Lower leg skin (tissue), 4 donors: ENCODE results near the gene TMEM134. TPM values are rescaled to one million over a fixed set of nuclear protein-coding genes. Genes with fewer than 3 reads are reported as not detected.

Experiments
- DNase-seq, 2 donors: peaks; one replicate each; pipeline ENCODE4 v3.0.0-alpha.2; 2019; ENCODE audit warnings: low spot score in 2 of 2
- H3K4me3 ChIP-seq: fragments of 200-600 bp; sonication (generic); 2 replicates; pipeline ENCODE4 v1.5.1; 2017; ENCODE audit warnings: mild to moderate bottlenecking, low read depth; ENCODE audit not compliant: poor library complexity, severe bottlenecking
- POLR2A ChIP-seq, 2 donors: fragments of 450-650 bp; IDR thresholded peaks; one replicate each; pipeline ENCODE4 v1.6.1; 2016 to 2017; ENCODE audit warnings: antibody characterized with exemption in 2 of 2, mild to moderate bottlenecking in 1 of 2, moderate library complexity in 1 of 2
- WGBS, 2 donors: methylation state at CpG; one replicate each; pipeline ENCODE4 v1.1.5; 2018; 5-methylcytosine and 5-hydroxymethylcytosine counted together
- intact Hi-C: fragments of 100-400 bp; cut with DNase I; formaldehyde crosslinking; loops from one replicate; pipeline ENCODE4 v1.15.0; 2023; ENCODE audit warnings: low total_unique reads
- total RNA-seq, 4 donors: library from RNA; depleted of rRNA; stranded (reverse); fragments of >200 nt; gene quantifications; one replicate each; pipeline ENCODE4 v1.1.0, GENCODE V29; 2016
- TF ChIP-seq, protein P1 (sequence below), 3 donors: fragments of 450-650 bp; IDR thresholded peaks; one replicate each; pipeline ENCODE4 v1.5.1; 2016; ENCODE audit warnings: antibody characterized with exemption in 3 of 3, mild to moderate bottlenecking in 3 of 3, moderate library complexity in 2 of 3

TMEM134 gene
- total RNA-seq, 4 donors from 2014 or later, result 202 to 374 (median 252) TPM

DNA sequence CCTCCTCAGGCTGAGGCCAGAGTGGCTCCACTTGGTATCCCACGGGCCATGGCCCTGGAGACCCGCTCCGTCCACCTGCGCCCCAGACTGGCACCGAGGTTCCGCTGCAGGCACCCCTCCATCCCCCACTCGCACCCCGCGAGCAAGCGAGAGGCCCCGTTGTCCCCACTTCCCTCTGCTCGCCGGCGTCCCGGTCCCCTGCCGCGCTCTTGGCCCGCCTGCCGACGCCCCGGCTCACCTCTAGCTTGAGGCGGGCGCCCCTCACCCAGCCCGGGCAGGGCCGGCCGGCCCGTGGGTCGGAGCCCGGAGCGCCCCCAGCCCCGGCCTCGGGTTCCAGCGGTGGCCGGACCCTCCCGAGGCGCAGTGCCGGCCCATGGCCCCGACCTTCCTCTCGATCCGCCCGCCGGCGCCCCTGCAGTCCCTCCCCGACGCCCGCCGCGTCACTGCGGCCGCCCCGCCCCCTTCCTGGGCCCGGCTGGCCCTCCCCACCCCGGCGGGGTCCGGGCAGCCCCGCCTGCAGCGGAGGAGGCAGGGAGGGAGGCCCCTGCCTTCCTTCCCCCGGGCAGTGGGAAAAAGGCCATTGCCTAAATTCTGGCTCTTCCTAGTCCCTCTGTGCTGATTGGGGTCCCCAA, 36.0 kb upstream of the TMEM134 start, which contains the start of gene PITPNM1:
Gene PITPNM1, minus strand, starts transcription at position 414 of the 632 bp plus-strand sequence. CDS start 1,183 bp downstream, outside the sequence.
- H3K4me3 ChIP-seq, result peak within 1 kb of the TSS; percentile 48
- DNase-seq, result peak in 1 of 2 donors; percentile 94
- TF ChIP-seq, protein P1, sequence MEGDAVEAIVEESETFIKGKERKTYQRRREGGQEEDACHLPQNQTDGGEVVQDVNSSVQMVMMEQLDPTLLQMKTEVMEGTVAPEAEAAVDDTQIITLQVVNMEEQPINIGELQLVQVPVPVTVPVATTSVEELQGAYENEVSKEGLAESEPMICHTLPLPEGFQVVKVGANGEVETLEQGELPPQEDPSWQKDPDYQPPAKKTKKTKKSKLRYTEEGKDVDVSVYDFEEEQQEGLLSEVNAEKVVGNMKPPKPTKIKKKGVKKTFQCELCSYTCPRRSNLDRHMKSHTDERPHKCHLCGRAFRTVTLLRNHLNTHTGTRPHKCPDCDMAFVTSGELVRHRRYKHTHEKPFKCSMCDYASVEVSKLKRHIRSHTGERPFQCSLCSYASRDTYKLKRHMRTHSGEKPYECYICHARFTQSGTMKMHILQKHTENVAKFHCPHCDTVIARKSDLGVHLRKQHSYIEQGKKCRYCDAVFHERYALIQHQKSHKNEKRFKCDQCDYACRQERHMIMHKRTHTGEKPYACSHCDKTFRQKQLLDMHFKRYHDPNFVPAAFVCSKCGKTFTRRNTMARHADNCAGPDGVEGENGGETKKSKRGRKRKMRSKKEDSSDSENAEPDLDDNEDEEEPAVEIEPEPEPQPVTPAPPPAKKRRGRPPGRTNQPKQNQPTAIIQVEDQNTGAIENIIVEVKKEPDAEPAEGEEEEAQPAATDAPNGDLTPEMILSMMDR (IDR thresholded peaks at IDR 0.05), result no peak
- no peak for TF ChIP-seq POLR2A (IDR thresholded peaks at IDR 0.05)
- intact Hi-C loops, result loop anchor here (10.0 kb wide), 1 partner anchor 110 kb away; the partner anchor contains the start of gene RAD9A
- 1 to 4% methylated on average over 36 to 51 of the region's 58 CpGs for WGBS, 2 donors

DNA sequence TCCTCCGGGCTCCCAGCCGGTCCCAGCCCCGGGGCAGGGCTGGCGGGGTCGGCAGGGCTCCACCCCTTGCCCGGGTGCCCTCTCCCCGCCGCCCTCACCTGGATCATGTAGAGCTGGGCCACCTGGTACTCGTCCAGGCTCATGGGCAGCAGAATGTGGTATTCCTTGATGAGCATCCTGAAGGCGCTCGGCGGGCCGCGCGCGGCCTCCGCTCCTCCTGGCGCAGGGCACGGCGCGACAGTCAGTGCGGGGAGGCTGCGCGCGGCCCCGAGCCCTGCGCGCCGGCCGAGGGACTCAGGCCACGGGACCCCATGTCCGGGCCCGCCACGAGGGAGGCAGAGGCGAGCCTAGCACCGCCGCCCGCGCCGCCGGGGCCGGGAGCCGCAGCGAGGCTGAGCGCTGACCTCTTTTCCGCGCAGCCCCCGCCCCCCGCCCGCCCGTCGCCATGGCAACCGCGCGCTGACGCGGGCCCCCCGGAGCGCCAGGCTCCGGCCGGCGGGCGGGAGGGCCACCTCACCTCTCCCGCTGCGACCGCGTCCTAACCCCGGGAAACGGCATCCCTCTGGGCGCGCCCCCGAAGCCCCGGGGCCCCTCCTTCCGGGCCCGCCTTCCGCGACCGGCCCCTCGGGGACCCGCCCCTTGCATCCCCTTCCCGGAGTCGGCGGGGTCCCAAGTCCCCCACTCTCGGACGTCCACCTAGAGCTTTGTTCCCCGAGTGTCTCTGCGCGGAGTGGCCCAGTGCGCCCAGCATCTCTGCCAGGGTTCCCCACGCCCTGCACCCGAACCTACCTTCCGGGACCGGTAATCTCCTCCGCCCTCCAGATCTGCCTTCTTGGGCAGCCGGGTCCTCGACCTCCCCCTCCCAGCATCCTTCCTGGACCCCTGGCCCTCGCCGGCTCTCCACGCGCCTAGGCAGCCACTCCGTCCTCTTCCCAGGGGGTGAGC, 35.2 kb upstream of the TMEM134 start:
- no peak for TF ChIP-seq POLR2A (IDR thresholded peaks at IDR 0.05)
- TF ChIP-seq, protein P1 (IDR thresholded peaks at IDR 0.05), result no peak
- intact Hi-C loops, result loop anchor here (10.0 kb wide), 1 partner anchor 109 kb away; the partner anchor contains the start of gene RAD9A
- H3K4me3 ChIP-seq, result peak overlapping the region; percentile 48
- no peak for DNase-seq
- 4% methylated on average over 43 to 71 of the region's 101 CpGs for WGBS, 2 donors

DNA sequence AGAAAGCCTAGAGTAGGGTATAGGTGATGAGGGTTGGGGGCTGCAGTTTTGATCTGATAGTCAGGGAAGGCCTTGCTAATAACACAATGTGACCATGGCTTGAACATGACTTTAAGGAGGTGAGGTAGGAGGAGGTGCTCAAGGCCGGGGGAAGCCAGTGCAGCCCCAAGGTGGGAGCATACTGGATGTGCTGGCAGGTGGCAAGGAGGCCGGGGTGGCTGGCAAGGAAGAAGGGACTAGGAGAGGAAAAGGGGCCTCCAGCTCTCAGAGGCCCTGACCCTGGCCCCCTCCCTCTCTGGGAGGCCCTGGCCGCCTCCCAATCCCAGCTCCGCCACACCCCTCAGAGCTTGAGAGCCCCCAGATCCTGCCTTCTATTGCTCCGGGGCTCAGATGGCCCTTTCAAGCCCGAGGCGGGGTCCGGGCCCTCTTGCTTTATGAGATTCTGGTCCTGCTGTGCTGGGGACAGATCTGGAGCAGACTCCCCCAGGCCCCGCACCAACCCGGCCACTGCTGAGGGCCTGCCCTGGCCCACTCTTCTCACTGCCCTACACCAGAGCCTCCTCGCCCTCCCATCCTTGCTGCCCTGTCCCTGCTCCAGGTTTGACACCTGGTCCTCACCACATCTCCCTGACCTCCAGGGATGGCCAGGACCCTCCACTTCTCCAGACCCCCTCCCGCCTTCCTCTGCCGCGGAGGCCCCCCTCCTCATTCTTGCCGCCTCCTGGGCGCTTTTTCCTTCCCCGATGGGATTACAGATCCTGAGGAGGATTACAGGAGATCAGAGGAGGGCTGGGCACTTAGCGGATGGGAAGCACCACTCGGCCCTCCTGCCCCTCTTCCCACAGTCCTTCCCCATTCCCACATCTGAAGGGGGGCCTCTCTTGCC, 34.3 kb upstream of the TMEM134 start:
- TF ChIP-seq POLR2A (IDR thresholded peaks at IDR 0.05), result no peak
- TF ChIP-seq, protein P1 (IDR thresholded peaks at IDR 0.05), result no peak
- DNase-seq, result no peak
- intact Hi-C loops, result loop anchor here (10.0 kb wide), 1 partner anchor 109 kb away; the partner anchor contains the start of gene RAD9A
- no peak overlapping the region for H3K4me3 ChIP-seq
- WGBS, 2 donors, result 83 to 86% methylated on average over 19 of the region's 19 CpGs

DNA sequence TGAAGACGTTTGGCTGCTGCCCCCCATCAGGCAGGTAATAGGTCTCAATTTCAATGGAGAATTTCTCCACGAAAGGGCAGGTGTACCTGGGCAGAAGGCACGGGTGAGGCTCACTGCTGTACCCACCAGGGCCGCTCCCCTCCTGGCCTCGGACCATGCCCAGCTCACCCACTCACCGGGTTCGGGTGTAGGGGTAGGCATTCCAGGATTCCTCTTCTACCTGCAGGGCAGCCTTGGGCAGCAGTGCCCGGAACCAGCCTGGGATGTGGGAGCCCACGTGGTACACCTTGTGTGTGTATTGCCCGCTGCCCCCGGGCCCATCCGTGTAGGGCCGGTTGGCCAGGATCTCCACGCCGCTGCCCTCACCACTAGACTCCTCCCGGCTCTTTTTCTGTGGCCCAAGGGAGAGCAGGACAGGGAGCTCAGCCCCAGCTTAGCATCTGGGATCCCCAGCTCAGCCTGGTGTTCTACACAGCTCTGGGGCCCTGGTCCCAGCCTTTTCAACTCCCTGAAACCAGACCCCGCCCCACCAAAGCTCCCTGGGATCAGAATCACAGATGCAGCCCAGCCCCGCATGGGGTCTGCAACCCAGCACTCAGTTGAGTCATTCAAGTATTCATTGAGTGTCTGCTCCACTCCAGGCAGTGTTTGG, 33.4 kb upstream of the TMEM134 start:
- no peak for DNase-seq

More for the DNA sequence above, 33.4 kb upstream of the TMEM134 start:
- WGBS, 2 donors, result 94 to 98% methylated on average over 16 to 18 of the region's 18 CpGs
- H3K4me3 ChIP-seq, result no peak overlapping the region
- intact Hi-C loops, result loop anchor here (10.0 kb wide), 1 partner anchor 108 kb away; the partner anchor contains the start of gene RAD9A
- TF ChIP-seq, protein P1 (IDR thresholded peaks at IDR 0.05), result no peak
- no peak for TF ChIP-seq POLR2A (IDR thresholded peaks at IDR 0.05)
